H9 (cell line): ENCODE results near the gene KAZN. TPM values are rescaled to one million over a fixed set of nuclear protein-coding genes. Genes with fewer than 3 reads are reported as not detected.

Experiments
- DNase-seq: peaks from one replicate; pipeline ENCODE4 v3.0.0-alpha.2; 2017
- H2AFZ ChIP-seq: one replicate; pipeline ENCODE4 v1.6.1; 2013; ENCODE audit warnings: mild to moderate bottlenecking, low read length, control low read depth, moderate library complexity
- H2AK5ac ChIP-seq: 2 replicates; pipeline ENCODE4 v1.6.1; 2013; ENCODE audit warnings: low read length, control low read depth, mixed read lengths; ENCODE audit not compliant: insufficient read length
- H2BK120ac ChIP-seq: one replicate; pipeline ENCODE4 v1.6.1; 2013; ENCODE audit warnings: low read depth, mild to moderate bottlenecking, low read length, control low read depth, inconsistent platforms; ENCODE audit not compliant: poor library complexity, severe bottlenecking
- H2BK12ac ChIP-seq: 2 replicates; pipeline ENCODE4 v1.6.1; 2013; ENCODE audit warnings: low read length, control low read depth, mixed read lengths, low read depth; ENCODE audit not compliant: insufficient read length
- H2BK15ac ChIP-seq: 2 replicates; pipeline ENCODE4 v1.6.1; 2013; ENCODE audit warnings: low read depth, low read length, control low read depth
- H2BK20ac ChIP-seq: one replicate; pipeline ENCODE4 v1.6.1; 2013; ENCODE audit warnings: low read depth, mild to moderate bottlenecking, low read length, control low read depth, inconsistent platforms; ENCODE audit not compliant: poor library complexity, severe bottlenecking
- H2BK5ac ChIP-seq: 2 replicates; pipeline ENCODE4 v1.6.1; 2013; ENCODE audit warnings: low read length, control low read depth, mixed read lengths; ENCODE audit not compliant: insufficient read length
- H3K14ac ChIP-seq: 2 replicates; pipeline ENCODE4 v1.6.1; 2013; ENCODE audit warnings: low read length, control low read depth; ENCODE audit not compliant: insufficient read depth
- H3K18ac ChIP-seq: 2 replicates; pipeline ENCODE4 v1.6.1; 2013; ENCODE audit warnings: low read depth, mild to moderate bottlenecking, mixed read lengths, low read length, control low read depth; ENCODE audit not compliant: insufficient read length
- H3K23ac ChIP-seq: 2 replicates; pipeline ENCODE4 v1.6.1; 2013; ENCODE audit warnings: low read length, control low read depth, mixed read lengths, low read depth; ENCODE audit not compliant: insufficient read length
- H3K23me2 ChIP-seq: 2 replicates; pipeline ENCODE4 v1.6.1; 2013; ENCODE audit warnings: low read depth, mild to moderate bottlenecking, mixed read lengths, low read length, control low read depth; ENCODE audit not compliant: insufficient read length, poor library complexity, severe bottlenecking
- H3K27ac ChIP-seq: 2 replicates; pipeline ENCODE4 v1.5.1; 2013; ENCODE audit warnings: low read length, control low read depth, mixed read lengths, low read depth; ENCODE audit not compliant: insufficient read length
- H3K27me3 ChIP-seq: 2 replicates; pipeline ENCODE4 v1.6.1; 2013; ENCODE audit warnings: low read length, control low read depth, inconsistent platforms; ENCODE audit not compliant: insufficient read depth
- H3K4ac ChIP-seq: 2 replicates; pipeline ENCODE4 v1.6.1; 2013; ENCODE audit warnings: low read depth, mild to moderate bottlenecking, control low read depth, inconsistent platforms, low read length, moderate library complexity
- H3K4me1 ChIP-seq: 2 replicates; pipeline ENCODE4 v1.6.1; 2013; ENCODE audit warnings: low read length, control low read depth, inconsistent platforms; ENCODE audit not compliant: insufficient read depth
- H3K4me2 ChIP-seq: 2 replicates; pipeline ENCODE4 v1.6.1; 2013; ENCODE audit warnings: low read length, control low read depth, mixed read lengths; ENCODE audit not compliant: insufficient read length, insufficient read depth
- H3K56ac ChIP-seq: 2 replicates; pipeline ENCODE4 v1.6.1; 2013; ENCODE audit warnings: low read depth, mild to moderate bottlenecking, mixed read lengths, low read length, control low read depth; ENCODE audit not compliant: insufficient read length
- H3K79me1 ChIP-seq: 2 replicates; pipeline ENCODE4 v1.6.1; 2013; ENCODE audit warnings: low read depth, mild to moderate bottlenecking, moderate library complexity, low read length, control low read depth, inconsistent platforms; ENCODE audit not compliant: insufficient read depth, poor library complexity, severe bottlenecking
- H3K79me2 ChIP-seq: 2 replicates; pipeline ENCODE4 v1.6.1; 2013; ENCODE audit warnings: low read length, control low read depth, inconsistent platforms; ENCODE audit not compliant: insufficient read depth
- H3K9ac ChIP-seq: 2 replicates; pipeline ENCODE4 v1.6.1; 2013; ENCODE audit warnings: low read length, control low read depth, mixed read lengths; ENCODE audit not compliant: insufficient read length; ENCODE audit errors: extremely low read depth
- H3K9me3 ChIP-seq: one replicate; pipeline ENCODE4 v1.6.1; 2013; ENCODE audit warnings: low read depth, low read length, inconsistent platforms; ENCODE audit not compliant: control insufficient read depth
- H3T11ph ChIP-seq: one replicate; pipeline ENCODE4 v1.6.1; 2013; ENCODE audit warnings: mild to moderate bottlenecking, low read length, control low read depth, inconsistent platforms
- H4K20me1 ChIP-seq: one replicate; pipeline ENCODE4 v1.6.1; 2013; ENCODE audit not compliant: control insufficient read depth, insufficient read length, insufficient read depth
- H4K5ac ChIP-seq: 2 replicates; pipeline ENCODE4 v1.6.1; 2013; ENCODE audit warnings: low read depth, mild to moderate bottlenecking, mixed read lengths, low read length, control low read depth; ENCODE audit not compliant: insufficient read length
- H4K8ac ChIP-seq: replicated peaks from 2 replicates; pipeline ENCODE4 v1.6.1; 2013; ENCODE audit warnings: low read length, control low read depth, mixed read lengths, low read depth; ENCODE audit not compliant: insufficient read length
- H4K91ac ChIP-seq: 2 replicates; pipeline ENCODE4 v1.6.1; 2013; ENCODE audit warnings: low read depth, mild to moderate bottlenecking, moderate library complexity, mixed read lengths, low read length, control low read depth; ENCODE audit not compliant: insufficient read length
- H3K27ac Mint-ChIP-seq, 3 experiments: 2 replicates in 2 of 3; 3 replicates in 1 of 3; pipeline ENCODE4 v1.8.0; 2020 to 2021; ENCODE audit warnings: mixed read lengths in 3 of 3, mild to moderate bottlenecking in 1 of 3, moderate library complexity in 1 of 3
- H3K27me3 Mint-ChIP-seq: 2 replicates; pipeline ENCODE4 v1.8.0; 2021; ENCODE audit warnings: low read depth, mild to moderate bottlenecking, moderate library complexity, mixed read lengths
- H3K36me3 Mint-ChIP-seq, 3 experiments: 2 replicates in 2 of 3; 3 replicates in 1 of 3; pipeline ENCODE4 v1.8.0; 2020 to 2021; ENCODE audit warnings: low read depth in 3 of 3, mixed read lengths in 3 of 3; ENCODE audit not compliant: insufficient read depth in 1 of 3
- H3K4me1 Mint-ChIP-seq, 2 experiments: 2 replicates each; pipeline ENCODE4 v1.8.0; 2020; ENCODE audit warnings: mixed read lengths in 2 of 2
- H3K4me3 Mint-ChIP-seq, 2 experiments: 2 replicates in 1 of 2; 3 replicates in 1 of 2; pipeline ENCODE4 v1.8.0; 2020 to 2021; ENCODE audit warnings: mild to moderate bottlenecking in 2 of 2, mixed read lengths in 2 of 2, moderate library complexity in 1 of 2
- H3K9me3 Mint-ChIP-seq, 2 experiments: 2 replicates in 1 of 2; 3 replicates in 1 of 2; pipeline ENCODE4 v1.8.0; 2020; ENCODE audit warnings: mild to moderate bottlenecking in 2 of 2, mixed read lengths in 2 of 2, moderate library complexity in 1 of 2
- WGBS: extraction: QIAGEN DNeasy Blood & Tissue Kit; methylation state at CpG from one replicate; pipeline ENCODE4 v1.1.7; 2013; ENCODE audit warnings: missing lambda C conversion rate, low lambda C conversion rate, mixed read lengths; ENCODE audit not compliant: insufficient read length; ENCODE audit errors: extremely low coverage; 5-methylcytosine and 5-hydroxymethylcytosine counted together
- total RNA-seq: library from RNA; stranded (reverse); gene quantifications from 2 replicates; pipeline ENCODE4 v1.2.1, GENCODE V29; 2021
- TF ChIP-seq, protein P1 (sequence below): fragments of 200-600 bp; sonication (generic); conservative IDR thresholded peaks from 3 replicates; pipeline ENCODE4 v1.8.0; 2021; ENCODE audit warnings: antibody characterized with exemption, mild to moderate bottlenecking

KAZN gene
- total RNA-seq, 1 experiment from 2014 or later: 7.6 TPM

- H3K14ac ChIP-seq: 0 out of 2 replicates have a peak overlapping the region, but pooled peaks have one; percentile 46
- Mint-ChIP-seq H3K4me3 (peak overlapping the region in 1 of 2 experiments; percentile 18; a peak in 2 of 5 replicates), H3K36me3 (no peaks in the 10 kb centered on the region), H3K4me1 (peaks cover 50 to 51% of the 10 kb centered on the region in 2 experiments), H3K9me3 (no peaks in the 10 kb centered on the region; a peak in 1 of 5 replicates), H3K27ac (no peak overlapping the region), H3K27me3 (peaks cover 42% of the 10 kb centered on the region)
- H2AK5ac ChIP-seq: no peak overlapping the region
- no peak overlapping the region for H3K9ac ChIP-seq
- H3K4me2 ChIP-seq: no peak overlapping the region
- no peak overlapping the region for H3K27ac ChIP-seq
- H4K20me1 ChIP-seq: no peaks in the 10 kb centered on the region
- H3K79me1 ChIP-seq: no peaks in the 10 kb centered on the region
- H3K4ac ChIP-seq: no peak overlapping the region
- no peak overlapping the region for H2BK15ac ChIP-seq
- H3K23ac ChIP-seq: no peak overlapping the region
- H2BK12ac ChIP-seq: no peak overlapping the region
- WGBS: no CpG with 5 or more reads among the region's 5 CpGs
- no peak overlapping the region for H2BK5ac ChIP-seq
- H3K79me2 ChIP-seq: no peaks in the 10 kb centered on the region
- H4K91ac ChIP-seq: no peak overlapping the region
- H3K27me3 ChIP-seq: no peaks in the 10 kb centered on the region; the same call in 1 of the 2 replicates
- H2AFZ ChIP-seq: no peak overlapping the region
- TF ChIP-seq, protein P1, sequence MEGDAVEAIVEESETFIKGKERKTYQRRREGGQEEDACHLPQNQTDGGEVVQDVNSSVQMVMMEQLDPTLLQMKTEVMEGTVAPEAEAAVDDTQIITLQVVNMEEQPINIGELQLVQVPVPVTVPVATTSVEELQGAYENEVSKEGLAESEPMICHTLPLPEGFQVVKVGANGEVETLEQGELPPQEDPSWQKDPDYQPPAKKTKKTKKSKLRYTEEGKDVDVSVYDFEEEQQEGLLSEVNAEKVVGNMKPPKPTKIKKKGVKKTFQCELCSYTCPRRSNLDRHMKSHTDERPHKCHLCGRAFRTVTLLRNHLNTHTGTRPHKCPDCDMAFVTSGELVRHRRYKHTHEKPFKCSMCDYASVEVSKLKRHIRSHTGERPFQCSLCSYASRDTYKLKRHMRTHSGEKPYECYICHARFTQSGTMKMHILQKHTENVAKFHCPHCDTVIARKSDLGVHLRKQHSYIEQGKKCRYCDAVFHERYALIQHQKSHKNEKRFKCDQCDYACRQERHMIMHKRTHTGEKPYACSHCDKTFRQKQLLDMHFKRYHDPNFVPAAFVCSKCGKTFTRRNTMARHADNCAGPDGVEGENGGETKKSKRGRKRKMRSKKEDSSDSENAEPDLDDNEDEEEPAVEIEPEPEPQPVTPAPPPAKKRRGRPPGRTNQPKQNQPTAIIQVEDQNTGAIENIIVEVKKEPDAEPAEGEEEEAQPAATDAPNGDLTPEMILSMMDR: no peak
- H4K5ac ChIP-seq: no peak overlapping the region
- no peaks in the 10 kb centered on the region for H3K23me2 ChIP-seq
- H3T11ph ChIP-seq: no peak overlapping the region
- no peaks in the 10 kb centered on the region for H3K9me3 ChIP-seq
- H3K56ac ChIP-seq: no peak overlapping the region
- peak overlapping the region; percentile 7 for H2BK20ac ChIP-seq
- no peak overlapping the region for H2BK120ac ChIP-seq
- no peak overlapping the region for H3K18ac ChIP-seq
- DNase-seq: no peak
- peaks cover 28% of the 10 kb centered on the region; the same call in 1 of the 2 replicates for H3K4me1 ChIP-seq
- no peak overlapping the region for H4K8ac ChIP-seq
Observed at GRCh38 chr1:14741082-14741481, 142.6 kb downstream of the KAZN start.
